UCSD-AML1 (cell line): ENCODE measurements around the gene SERTM2.
"Not testable (repeated sequence)": the region's sequence is repeated elsewhere in the genome, so short reads cannot be mapped to it uniquely, and the experiment has no call there.

Source experiments
- DNase-seq: peaks from one replicate; lab custom pipeline; 2025; ENCODE audit not compliant: unreplicated experiment; lab: John Stamatoyannopoulos, UW

SERTM2 gene

GRCh38 chrX:111511477-111511876, at the start of gene SERTM2:
Gene SERTM2, plus strand, starts transcription at chrX:111511645. Its CDS starts 7,213 bp downstream, at chrX:111518858.
- no peak for DNase-seq

- DNase-seq: no peak
These were observed 45.8 kb upstream of the SERTM2 start for GRCh38 chrX:111465669-111466068.

GRCh38 chrX:111467896-111468295, 43.5 kb upstream of the SERTM2 start:
- DNase-seq: no peak

GRCh38 chrX:111470681-111471403, 40.6 kb upstream of the SERTM2 start:
- DNase-seq: no peak

- DNase-seq: no peak
These were observed 29.5 kb upstream of the SERTM2 start for GRCh38 chrX:111481896-111482295.

- DNase-seq: no peak
These were observed 28.3 kb upstream of the SERTM2 start for GRCh38 chrX:111483135-111483534.

GRCh38 chrX:111483881-111484280, 27.6 kb upstream of the SERTM2 start:
- no peak for DNase-seq

- DNase-seq: no peak
These were observed 20.8 kb upstream of the SERTM2 start for GRCh38 chrX:111490688-111491087.

GRCh38 chrX:111492085-111492484, 19.4 kb upstream of the SERTM2 start:
- no peak for DNase-seq

- DNase-seq: no peak
These were observed 12.8 kb upstream of the SERTM2 start for GRCh38 chrX:111498538-111499103.

- DNase-seq: no peak
These were observed 7.9 kb upstream of the SERTM2 start for GRCh38 chrX:111503485-111503993.

GRCh38 chrX:111504941-111505340, 6.5 kb upstream of the SERTM2 start:
- DNase-seq: no peak

- no peak for DNase-seq
These were observed 5.7 kb upstream of the SERTM2 start for GRCh38 chrX:111505783-111506182.

GRCh38 chrX:111506826-111507225, 4.6 kb upstream of the SERTM2 start:
- DNase-seq: no peak

GRCh38 chrX:111507933-111508332, 3.5 kb upstream of the SERTM2 start:
- DNase-seq: no peak

- no peak for DNase-seq
These were observed 3.9 kb downstream of the SERTM2 start for GRCh38 chrX:111515298-111515697.

GRCh38 chrX:111518667-111519066, 7.2 kb downstream of the SERTM2 start:
- DNase-seq: no peak

GRCh38 chrX:111519215-111519614, 7.8 kb downstream of the SERTM2 start:
- DNase-seq: no peak

- no peak for DNase-seq
These were observed 9.1 kb downstream of the SERTM2 start for GRCh38 chrX:111520506-111520905.

GRCh38 chrX:111521169-111521568, 9.7 kb downstream of the SERTM2 start:
- no peak for DNase-seq

GRCh38 chrX:111543212-111543741, 31.8 kb downstream of the SERTM2 start:
- DNase-seq: no peak

GRCh38 chrX:111549235-111549634, 37.8 kb downstream of the SERTM2 start:
- DNase-seq: not testable (repeated sequence)
